Measurements from ENCODE around the gene HOXA4. TPM values are rescaled to one million over a fixed set of nuclear protein-coding genes. Genes with fewer than 3 reads are reported as not detected.

Gene HOXA4
- total RNA-seq, 1 experiment from 2014 or later = 4.8 TPM

- Mint-ChIP-seq H3K4me3 (ENCODE audit: unreplicated experiment) (peak overlapping the region; percentile 94), H3K36me3 (ENCODE audit: insufficient read depth, unreplicated experiment) (peaks cover 25% of the 10 kb centered on the region), H3K27me3 (ENCODE audit: insufficient read depth, unreplicated experiment) (no peaks in the 10 kb centered on the region), H3K27ac (ENCODE audit: unreplicated experiment) (peak overlapping the region; percentile 82), H3K9me3 (ENCODE audit: unreplicated experiment) (no peaks in the 10 kb centered on the region), H3K4me1 (ENCODE audit: low read depth, unreplicated experiment) (no peaks in the 10 kb centered on the region)
- intact Hi-C loops (cut with micrococcal nuclease; ENCODE audit: unreplicated experiment) = loop anchor here (1.0 kb wide), 1 partner anchor 10 kb away; no protein-coding TSS in a partner anchor
- Histone ChIP-seq H3K36me3 (ENCODE audit: control insufficient read depth, insufficient read depth, low read length) (no peaks in the 10 kb centered on the region; the same call in 1 of the 2 replicates), H3K9me3 (no peaks in the 10 kb centered on the region), H3K27me3 (replicated peaks; ENCODE audit: control insufficient read depth, insufficient read depth, low read length) (no peaks in the 10 kb centered on the region), H3K4me1 (peaks cover 27% of the 10 kb centered on the region), H3K4me3 (ENCODE audit: low read depth, low read length) (peak overlapping the region; percentile 68)
- no TSS peak for BruUV-seq (replicated peaks)
- CTCF ChIA-PET = interaction anchor here (0.5 to 4.0 kb wide), 13 partner anchors 9 to 471 kb away, joined by 3 to 40 read pairs (median 3); partner anchors contain the start of genes HOXA4 and HOXA9
- DNase-seq = peak in 1 of 2 experiments; percentile 38
- POLR2A ChIA-PET = interaction anchor here (1.0 kb wide), 2 partner anchors 9 to 36 kb away, joined by 4 to 5 read pairs; no protein-coding TSS in a partner anchor
- TF ChIP-seq, protein P1, sequence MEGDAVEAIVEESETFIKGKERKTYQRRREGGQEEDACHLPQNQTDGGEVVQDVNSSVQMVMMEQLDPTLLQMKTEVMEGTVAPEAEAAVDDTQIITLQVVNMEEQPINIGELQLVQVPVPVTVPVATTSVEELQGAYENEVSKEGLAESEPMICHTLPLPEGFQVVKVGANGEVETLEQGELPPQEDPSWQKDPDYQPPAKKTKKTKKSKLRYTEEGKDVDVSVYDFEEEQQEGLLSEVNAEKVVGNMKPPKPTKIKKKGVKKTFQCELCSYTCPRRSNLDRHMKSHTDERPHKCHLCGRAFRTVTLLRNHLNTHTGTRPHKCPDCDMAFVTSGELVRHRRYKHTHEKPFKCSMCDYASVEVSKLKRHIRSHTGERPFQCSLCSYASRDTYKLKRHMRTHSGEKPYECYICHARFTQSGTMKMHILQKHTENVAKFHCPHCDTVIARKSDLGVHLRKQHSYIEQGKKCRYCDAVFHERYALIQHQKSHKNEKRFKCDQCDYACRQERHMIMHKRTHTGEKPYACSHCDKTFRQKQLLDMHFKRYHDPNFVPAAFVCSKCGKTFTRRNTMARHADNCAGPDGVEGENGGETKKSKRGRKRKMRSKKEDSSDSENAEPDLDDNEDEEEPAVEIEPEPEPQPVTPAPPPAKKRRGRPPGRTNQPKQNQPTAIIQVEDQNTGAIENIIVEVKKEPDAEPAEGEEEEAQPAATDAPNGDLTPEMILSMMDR (IDR thresholded peaks at IDR 0.05; ENCODE audit: insufficient read depth in 1 of 2, low read depth in 1 of 2, low read length in 1 of 2, severe bottlenecking in 1 of 2, unreplicated experiment in 1 of 2) = no peak
Observed at GRCh38 chr7:27151341-27151930, 20.9 kb upstream of the HOXA4 start.

GRCh38 chr7:27150568-27151340, 20.2 kb upstream of the HOXA4 start:
- peak overlapping the region; percentile 82 for H3K27ac Mint-ChIP-seq (ENCODE audit: unreplicated experiment)
- TF ChIP-seq, protein P1 (IDR thresholded peaks at IDR 0.05; ENCODE audit: insufficient read depth in 1 of 2, low read depth in 1 of 2, low read length in 1 of 2, severe bottlenecking in 1 of 2, unreplicated experiment in 1 of 2) = peak; percentile 76 to 92
- H3K9me3 Mint-ChIP-seq (ENCODE audit: unreplicated experiment) = no peaks in the 10 kb centered on the region
- H3K4me1 Mint-ChIP-seq (ENCODE audit: low read depth, unreplicated experiment) = no peaks in the 10 kb centered on the region
- no TSS peak for BruUV-seq (replicated peaks)
- ChIA-PET CTCF (interaction anchor here (0.5 to 4.0 kb wide), 13 partner anchors 11 to 470 kb away, joined by 3 to 40 read pairs (median 3); partner anchors contain the start of genes HOXA4 and HOXA9), POLR2A (interaction anchor here (1.0 kb wide), 2 partner anchors 10 to 35 kb away, joined by 4 to 5 read pairs; no protein-coding TSS in a partner anchor)
- no peaks in the 10 kb centered on the region for H3K9me3 ChIP-seq
- peak overlapping the region; percentile 94 for H3K4me3 Mint-ChIP-seq (ENCODE audit: unreplicated experiment)
- intact Hi-C loops (cut with micrococcal nuclease; ENCODE audit: unreplicated experiment) = loop anchor here (1.0 kb wide), 1 partner anchor 11 kb away; no protein-coding TSS in a partner anchor
- H3K4me1 ChIP-seq = peaks cover 27% of the 10 kb centered on the region
- no peaks in the 10 kb centered on the region for H3K27me3 Mint-ChIP-seq (ENCODE audit: insufficient read depth, unreplicated experiment)
- no peaks in the 10 kb centered on the region; the same call in 1 of the 2 replicates for H3K36me3 ChIP-seq (ENCODE audit: control insufficient read depth, insufficient read depth, low read length)
- DNase-seq = peak; percentile 62 to 85
- H3K27me3 ChIP-seq (replicated peaks; ENCODE audit: control insufficient read depth, insufficient read depth, low read length) = no peaks in the 10 kb centered on the region
- H3K4me3 ChIP-seq (ENCODE audit: low read depth, low read length) = peak overlapping the region; percentile 68
- peaks cover 19% of the 10 kb centered on the region for H3K36me3 Mint-ChIP-seq (ENCODE audit: insufficient read depth, unreplicated experiment)

All from Caco-2 (cell line).